Kidney tubule cell (primary cell): ENCODE measurements around the gene FOXN3.

Source experiments
- DNase-seq: peaks from one replicate; pipeline ENCODE4 v3.0.0-alpha.2; 2018; ENCODE audit warnings: low spot score

The FOXN3 gene, protein sequence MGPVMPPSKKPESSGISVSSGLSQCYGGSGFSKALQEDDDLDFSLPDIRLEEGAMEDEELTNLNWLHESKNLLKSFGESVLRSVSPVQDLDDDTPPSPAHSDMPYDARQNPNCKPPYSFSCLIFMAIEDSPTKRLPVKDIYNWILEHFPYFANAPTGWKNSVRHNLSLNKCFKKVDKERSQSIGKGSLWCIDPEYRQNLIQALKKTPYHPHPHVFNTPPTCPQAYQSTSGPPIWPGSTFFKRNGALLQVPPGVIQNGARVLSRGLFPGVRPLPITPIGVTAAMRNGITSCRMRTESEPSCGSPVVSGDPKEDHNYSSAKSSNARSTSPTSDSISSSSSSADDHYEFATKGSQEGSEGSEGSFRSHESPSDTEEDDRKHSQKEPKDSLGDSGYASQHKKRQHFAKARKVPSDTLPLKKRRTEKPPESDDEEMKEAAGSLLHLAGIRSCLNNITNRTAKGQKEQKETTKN

DNA sequence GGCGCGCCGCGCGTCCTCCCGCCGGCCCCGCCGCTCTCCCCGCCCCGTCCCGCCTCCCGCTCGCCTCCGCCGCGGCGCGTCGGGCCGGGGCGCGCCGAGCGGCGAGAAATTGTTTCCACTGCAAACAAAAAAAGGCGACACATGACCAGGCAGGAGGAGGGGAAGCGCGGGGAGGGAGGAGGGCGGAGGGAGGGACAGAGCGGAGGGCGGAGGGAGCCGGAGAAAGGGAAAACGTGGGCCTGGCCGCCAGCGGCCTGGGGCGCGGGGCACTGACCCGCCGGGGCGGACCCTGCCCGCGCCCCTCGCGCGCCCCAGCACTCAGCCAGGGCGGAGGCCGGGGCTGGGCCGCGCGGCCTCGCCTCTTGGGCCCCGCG, at the start of gene FOXN3:
TSS of gene FOXN3 (minus strand) at position 143 of the 374 bp plus-strand sequence. CDS start 4,757 bp downstream, outside the sequence.
- DNase-seq = peak; percentile 89

DNA sequence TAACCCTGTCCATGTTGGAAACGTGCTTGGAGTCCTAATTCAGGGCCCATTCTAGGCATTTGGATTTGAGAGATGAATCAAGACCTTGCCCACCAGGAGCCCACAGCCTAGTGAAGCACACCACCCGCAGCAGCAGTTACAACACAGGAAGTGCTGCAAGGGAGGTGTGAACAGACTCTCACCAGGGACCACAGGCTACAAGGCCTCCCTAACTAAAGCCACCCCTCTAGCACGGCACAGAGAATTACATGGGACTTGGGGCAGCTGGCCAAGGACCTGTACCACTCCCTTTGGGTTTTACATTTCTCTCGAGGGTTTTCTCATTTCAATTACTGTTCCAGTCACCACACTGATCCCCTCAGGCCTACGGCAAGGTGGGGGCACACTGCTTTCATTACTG, 49.5 kb upstream of the FOXN3 start:
- no peak for DNase-seq

GRCh38 chr14:89465876-89466275, 48.8 kb upstream of the FOXN3 start:
- DNase-seq = no peak

GRCh38 chr14:89461256-89461655, 44.2 kb upstream of the FOXN3 start:
- no peak for DNase-seq

- DNase-seq = no peak
These were observed 41.8 kb upstream of the FOXN3 start for GRCh38 chr14:89458713-89459420.

- DNase-seq = no peak
These were observed 40.0 kb upstream of the FOXN3 start for GRCh38 chr14:89457007-89457406.

- DNase-seq = no peak
These were observed 38.4 kb upstream of the FOXN3 start for GRCh38 chr14:89455412-89455811.

GRCh38 chr14:89454996-89455395, 38.0 kb upstream of the FOXN3 start:
- no peak for DNase-seq

DNA sequence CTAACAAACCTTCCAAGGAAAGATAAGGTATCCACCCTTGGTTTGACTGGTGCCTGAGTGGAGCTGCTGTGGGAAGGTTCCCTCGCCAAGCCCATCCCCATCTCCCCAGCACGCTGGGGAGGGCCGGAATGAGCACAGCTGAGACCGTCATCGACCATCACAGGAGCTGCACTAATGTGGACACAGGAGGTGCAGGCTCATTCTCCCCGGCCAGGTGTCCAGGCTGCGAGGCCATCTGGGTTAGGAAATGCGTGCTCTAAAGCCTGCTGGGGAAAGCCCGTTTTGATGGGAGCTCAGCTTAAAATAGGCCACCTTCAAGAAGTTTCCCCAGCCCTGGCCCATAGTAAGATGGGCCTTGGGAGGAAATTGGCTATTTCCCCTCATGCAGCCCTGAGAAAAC, 35.2 kb upstream of the FOXN3 start:
- DNase-seq = no peak

DNA sequence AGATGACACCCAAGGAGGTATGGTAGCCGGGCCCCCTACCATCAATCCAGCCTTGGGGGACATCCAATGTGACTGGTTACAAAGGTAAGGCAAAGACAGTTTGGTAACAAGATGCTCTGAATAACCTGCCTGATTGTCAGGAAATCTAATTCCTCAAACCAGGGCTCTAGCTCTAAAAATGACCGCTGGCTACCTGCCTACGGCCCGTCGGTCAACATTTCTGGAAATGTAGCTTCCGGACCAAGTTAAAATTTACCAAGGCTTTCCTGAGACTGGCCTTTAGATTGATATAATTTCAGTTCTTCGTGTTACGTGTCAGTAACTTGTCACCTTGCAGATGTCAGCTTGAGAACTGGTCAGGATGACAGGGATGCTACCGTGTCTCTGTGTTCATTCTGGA, 34.2 kb upstream of the FOXN3 start:
- DNase-seq = no peak

DNA sequence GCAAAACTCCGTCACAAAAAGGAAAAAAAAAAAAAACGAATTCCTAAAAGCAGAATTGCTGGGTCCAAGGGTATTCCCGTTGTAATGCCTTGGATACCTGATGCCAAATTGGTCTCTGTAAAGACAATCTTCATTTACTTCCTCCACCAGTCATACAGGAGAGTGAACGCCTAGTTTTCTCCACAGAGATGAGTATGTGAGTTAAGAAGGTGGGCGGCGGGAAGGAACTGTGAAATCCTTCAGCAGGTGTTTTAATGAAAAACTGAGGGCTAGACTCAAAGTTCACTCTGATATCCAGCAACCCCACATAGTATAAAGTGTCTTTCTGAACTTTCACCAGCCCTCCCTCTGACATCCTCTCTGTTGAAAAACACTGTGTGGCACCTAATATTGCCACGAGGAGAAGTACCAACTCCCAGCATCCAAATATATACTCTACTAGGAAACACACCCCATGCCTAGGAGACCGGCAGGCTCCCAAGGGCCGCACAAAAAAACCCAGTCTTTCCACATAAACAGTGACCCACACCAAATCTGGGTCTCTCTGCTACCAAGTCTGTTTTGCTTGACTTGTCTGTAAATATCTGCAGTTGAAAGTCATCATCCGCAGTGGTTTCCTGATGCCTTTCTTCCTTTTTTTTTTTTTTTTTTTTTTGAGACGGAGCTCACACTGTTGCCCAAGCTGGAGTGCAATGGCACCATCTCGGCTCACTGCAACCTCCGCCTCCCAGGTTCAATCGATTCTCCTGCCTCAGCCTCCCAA, 30.3 kb upstream of the FOXN3 start:
- DNase-seq = no peak

DNA sequence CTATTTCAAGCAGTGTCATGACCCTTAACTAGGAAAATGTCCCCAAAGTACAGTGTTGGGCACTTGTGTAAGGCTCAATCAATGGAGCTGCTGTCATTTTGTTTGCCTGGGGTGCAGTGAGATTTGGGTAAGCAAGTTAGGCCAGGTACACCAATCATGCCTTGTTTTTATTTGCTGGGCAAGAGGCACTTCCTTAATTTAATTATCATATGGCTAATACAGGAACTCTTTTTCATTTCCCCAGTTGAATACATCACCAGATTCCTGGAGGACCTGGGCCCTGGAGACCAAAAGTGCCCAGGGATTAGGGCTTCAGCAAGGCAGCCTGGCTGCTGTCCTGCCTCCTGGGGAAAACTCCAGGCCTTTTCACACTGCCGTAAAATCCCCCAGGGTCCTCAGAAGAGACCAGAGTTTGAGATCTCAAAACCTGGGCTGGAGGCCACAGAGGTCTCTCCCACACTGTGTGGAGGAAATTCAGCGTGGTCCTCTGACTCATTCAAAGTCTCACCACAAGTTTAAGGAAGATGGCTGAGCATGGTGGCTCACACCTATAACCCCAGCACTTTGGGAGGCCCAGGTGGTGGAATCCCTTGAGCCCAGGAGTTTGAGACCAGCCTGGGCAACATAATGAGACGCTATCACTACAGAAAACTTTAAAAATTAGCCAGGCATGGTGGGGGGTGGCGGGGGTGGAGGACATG, 28.4 kb upstream of the FOXN3 start:
- DNase-seq = peak; percentile 16

- no peak for DNase-seq
These were observed 27.6 kb upstream of the FOXN3 start for GRCh38 chr14:89444516-89445125.

DNA sequence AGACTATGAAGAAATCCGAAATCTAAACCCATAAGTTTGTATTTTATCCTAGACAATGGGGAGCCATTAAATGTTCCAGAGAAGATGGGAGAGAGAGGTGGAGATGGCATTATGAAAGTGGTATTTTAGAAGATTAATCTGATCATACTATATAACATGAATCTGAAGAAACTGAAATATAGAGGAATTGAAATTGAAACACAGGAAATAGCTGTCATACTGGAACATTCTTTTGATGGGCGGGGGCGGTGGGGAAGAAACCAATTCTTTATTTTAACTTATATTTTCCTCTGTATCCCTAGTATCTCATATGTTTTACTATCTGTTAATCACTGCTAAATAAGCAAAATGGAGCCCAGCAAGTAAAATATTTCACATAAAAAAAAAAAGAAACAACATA, 27.0 kb upstream of the FOXN3 start:
- DNase-seq = no peak

- peak; percentile 44 for DNase-seq
These were observed 26.1 kb upstream of the FOXN3 start for GRCh38 chr14:89443042-89443629.

DNA sequence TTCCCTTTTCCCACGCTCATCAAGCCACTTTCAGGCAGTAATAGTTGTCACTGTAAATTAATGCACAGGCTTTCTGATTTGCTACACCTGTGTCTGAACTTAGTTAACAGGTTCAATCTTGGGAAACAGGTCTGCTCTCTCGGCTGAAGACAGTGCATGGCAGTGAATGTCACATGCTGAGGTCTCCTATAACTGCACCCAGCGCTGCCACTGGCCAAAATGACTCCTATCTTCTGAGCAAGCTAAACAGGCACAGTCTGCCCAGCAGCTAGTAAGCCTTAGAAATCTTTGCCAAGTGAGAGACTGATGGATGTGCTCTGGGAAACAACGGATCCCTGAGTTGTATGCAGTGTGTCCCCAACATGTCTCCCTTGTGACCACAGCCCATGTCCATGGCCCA, 25.2 kb upstream of the FOXN3 start:
- no peak for DNase-seq

DNA sequence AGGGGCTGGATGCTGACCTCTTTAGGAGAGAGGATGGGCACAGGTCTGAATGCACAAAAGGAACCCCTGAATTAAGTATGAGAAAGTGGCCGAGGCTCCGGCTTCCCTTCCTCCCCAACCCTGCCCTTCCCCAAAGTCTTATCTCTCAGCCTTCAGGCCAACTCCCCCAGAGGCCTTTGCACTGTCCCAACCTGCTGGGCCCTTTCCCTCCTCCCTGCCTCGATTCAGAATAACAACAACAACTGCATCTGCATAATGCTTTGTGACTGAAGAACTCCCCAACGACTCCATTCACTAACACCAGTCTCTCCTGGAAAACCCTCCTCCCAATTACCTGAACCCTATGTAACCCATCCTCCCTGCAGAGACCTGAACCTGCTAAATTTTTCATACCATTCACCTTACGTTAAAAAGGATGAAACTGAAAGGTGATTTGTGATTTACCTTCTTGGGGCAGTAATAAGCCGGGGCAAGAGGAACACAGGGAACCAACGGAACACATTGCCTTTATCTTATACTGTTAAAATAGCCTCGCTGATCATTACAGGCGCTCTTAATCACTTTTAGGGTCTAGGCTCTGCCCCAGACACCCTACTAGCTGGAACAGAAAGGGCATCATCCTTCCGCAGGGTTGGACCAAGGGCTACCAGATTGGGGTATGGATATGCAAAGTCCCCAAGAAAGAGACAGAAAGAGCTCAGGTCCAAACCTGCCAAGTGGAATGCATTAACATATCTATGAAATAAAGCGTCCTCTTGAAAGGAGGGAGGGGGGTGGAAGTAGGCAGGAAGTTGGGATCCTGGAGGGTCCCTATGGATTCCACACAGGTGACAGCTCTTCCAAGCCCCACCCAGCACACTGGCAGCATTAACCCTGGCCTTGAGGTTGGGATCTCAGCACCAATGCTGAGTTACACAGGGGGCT, 24.2 kb upstream of the FOXN3 start:
- DNase-seq = no peak

DNA sequence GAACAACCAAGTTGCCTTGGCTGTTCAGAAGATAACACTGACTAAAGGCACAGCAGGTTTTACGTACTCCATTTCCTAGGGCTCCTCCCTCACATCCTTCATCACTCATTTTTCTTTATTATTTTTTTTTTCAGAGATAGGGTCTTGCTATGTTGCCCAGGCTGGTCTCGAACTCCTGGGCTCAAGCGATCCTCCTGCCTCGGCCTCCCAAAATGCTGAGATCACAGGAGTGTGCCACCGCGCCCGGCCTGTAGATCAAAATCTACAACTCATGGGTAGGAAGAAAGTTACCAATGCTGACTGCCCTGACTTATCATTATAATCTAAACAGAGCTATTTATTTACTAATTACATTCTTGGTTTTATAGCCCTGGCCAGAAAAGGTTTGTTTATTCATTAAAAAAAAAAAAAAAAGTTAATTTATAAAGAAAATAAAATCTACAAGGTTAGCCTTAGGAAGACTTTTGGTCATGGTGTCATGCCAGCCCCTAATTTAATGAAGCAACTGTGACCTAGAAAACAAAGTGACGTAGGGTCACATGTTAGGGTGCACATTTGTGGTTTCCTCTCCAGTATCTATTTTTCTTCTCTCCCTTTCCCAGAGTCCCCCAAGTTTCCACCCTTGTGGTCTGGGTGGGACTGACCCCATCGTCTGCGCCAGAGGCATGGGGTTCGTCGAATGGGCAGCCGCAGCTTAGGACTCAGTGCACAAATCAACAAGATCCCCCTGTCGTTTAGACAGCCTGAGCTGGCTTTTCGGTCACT, 19.0 kb upstream of the FOXN3 start:
- no peak for DNase-seq

GRCh38 chr14:89435492-89435891, 18.5 kb upstream of the FOXN3 start:
- no peak for DNase-seq
